H1 (cell line): ENCODE data around the gene SYTL1. TPM values are rescaled to one million over a fixed set of nuclear protein-coding genes. Genes with fewer than 3 reads are reported as not detected.

Source experiments
- CTCF ChIA-PET: fragments of 300-600 bp; sonication (Branson Sonifier 250); formaldehyde crosslinking; loops from one replicate; lab custom pipeline; 2021; ENCODE audit not compliant: partially characterized antibody; lab: Charles Lee
- POLR2A ChIA-PET: fragments of 300-600 bp; sonication (Branson Sonifier 250); formaldehyde crosslinking; loops from one replicate; lab custom pipeline; 2021; ENCODE audit warnings: inconsistent platforms; ENCODE audit not compliant: partially characterized antibody; lab: Charles Lee
- DNase-seq, 2 experiments: peaks; one replicate each; pipeline versions ENCODE4 v3.0.0 to v3.0.0-alpha.2; 2010 to 2022; ENCODE audit warnings: low spot score in 2 of 2, low read depth in 1 of 2, mixed read lengths in 1 of 2
- FAIRE-seq: peaks from 2 replicates; lab custom pipeline; 2011; peaks lifted over from hg19 to GRCh38; lab: Jason Lieb, UNC
- H2AFZ ChIP-seq: 2 replicates; pipeline ENCODE4 v1.8.1; 2012; ENCODE audit warnings: low read length, inconsistent platforms
- H2AK5ac ChIP-seq: 2 replicates; pipeline ENCODE4 v1.6.1; 2013; ENCODE audit warnings: low read depth, low read length
- H2BK120ac ChIP-seq: replicated peaks from 2 replicates; pipeline ENCODE3; 2013; ENCODE audit warnings: low read depth, low read length, inconsistent platforms
- H2BK12ac ChIP-seq: 2 replicates; pipeline ENCODE4 v1.6.1; 2013; ENCODE audit warnings: low read depth, low read length
- H2BK15ac ChIP-seq: 2 replicates; pipeline ENCODE4 v1.6.1; 2013; ENCODE audit warnings: low read length
- H2BK20ac ChIP-seq: 2 replicates; pipeline ENCODE4 v1.6.1; 2013; ENCODE audit warnings: low read length
- H2BK5ac ChIP-seq: 2 replicates; pipeline ENCODE4 v1.6.1; 2013; ENCODE audit warnings: low read depth, low read length
- H3K14ac ChIP-seq: 2 replicates; pipeline ENCODE4 v1.6.1; 2013; ENCODE audit warnings: inconsistent platforms; ENCODE audit not compliant: insufficient read length
- H3K18ac ChIP-seq: 2 replicates; pipeline ENCODE4 v1.6.1; 2013; ENCODE audit warnings: low read length; ENCODE audit errors: extremely low read depth
- H3K23ac ChIP-seq: 2 replicates; pipeline ENCODE4 v1.6.1; 2013; ENCODE audit warnings: inconsistent platforms; ENCODE audit not compliant: insufficient read length
- H3K23me2 ChIP-seq: 2 replicates; pipeline ENCODE4 v1.6.1; 2013; ENCODE audit warnings: low read depth, low read length
- H3K27ac ChIP-seq: 2 replicates; pipeline ENCODE4 v1.6.1; 2011; ENCODE audit warnings: low read depth, low read length, inconsistent platforms
- H3K27me3 ChIP-seq, 4 experiments: replicated peaks in 1 of 4; 1 replicate in 1 of 4; 2 replicates in 3 of 4; pipeline versions ENCODE4 v1.6.1 to v1.8.1; 2011 to 2013; ENCODE audit warnings: low read length in 3 of 4, mild to moderate bottlenecking in 3 of 4, inconsistent platforms in 2 of 4, mixed read lengths in 2 of 4, moderate library complexity in 1 of 4; ENCODE audit not compliant: control insufficient read depth in 3 of 4, insufficient read depth in 3 of 4; ENCODE audit errors: extremely low read depth in 1 of 4
- H3K36me3 ChIP-seq, 4 experiments: 2 replicates each; pipeline versions ENCODE4 v1.6.1 to v1.8.1; 2011 to 2013; ENCODE audit warnings: mild to moderate bottlenecking in 4 of 4, low read length in 3 of 4, moderate library complexity in 2 of 4, control low read depth in 1 of 4, inconsistent platforms in 1 of 4; ENCODE audit not compliant: insufficient read depth in 4 of 4, control insufficient read depth in 2 of 4
- H3K4ac ChIP-seq: replicated peaks from 2 replicates; pipeline ENCODE3; 2013; ENCODE audit warnings: low read length, low read depth, mixed read lengths, inconsistent platforms; ENCODE audit not compliant: insufficient read length
- H3K4me1 ChIP-seq, 4 experiments: replicated peaks in 1 of 4; 1 replicate in 1 of 4; 2 replicates in 3 of 4; pipeline versions ENCODE4 v1.6.1 to v1.8.1; 2011 to 2013; ENCODE audit warnings: low read length in 3 of 4, inconsistent platforms in 2 of 4, mixed read lengths in 1 of 4; ENCODE audit not compliant: insufficient read depth in 4 of 4, control insufficient read depth in 3 of 4
- H3K4me2 ChIP-seq, 2 experiments: 2 replicates each; pipeline versions ENCODE4 v1.6.1 to v1.8.1; 2011 to 2013; ENCODE audit warnings: low read depth in 2 of 2, low read length in 2 of 2, control low read depth in 1 of 2, inconsistent platforms in 1 of 2, mild to moderate bottlenecking in 1 of 2; ENCODE audit not compliant: insufficient read depth in 1 of 2
- H3K4me3 ChIP-seq, 4 experiments: fragments of 200-600, 300-600 bp in 1 of 4; sonication (generic), shearing (Covaris generic), sonication (Bioruptor Twin) in 1 of 4; 2 replicates each; pipeline versions ENCODE4 v1.5.1 to v1.8.1; 2011 to 2016; ENCODE audit warnings: low read length in 4 of 4, low read depth in 3 of 4, control low read depth in 2 of 4, inconsistent platforms in 2 of 4, mild to moderate bottlenecking in 2 of 4, mixed read lengths in 1 of 4, moderate library complexity in 1 of 4; ENCODE audit not compliant: insufficient read depth in 2 of 4; ENCODE audit errors: extremely low read depth in 1 of 4
- H3K56ac ChIP-seq: replicated peaks from 2 replicates; pipeline ENCODE3; 2013; ENCODE audit warnings: low read depth, mild to moderate bottlenecking, mixed read lengths, low read length, inconsistent platforms; ENCODE audit not compliant: insufficient read length
- H3K79me1 ChIP-seq: 2 replicates; pipeline ENCODE4 v1.6.1; 2013; ENCODE audit warnings: low read depth, low read length, control low read depth
- H3K79me2 ChIP-seq, 2 experiments: 2 replicates each; pipeline versions ENCODE4 v1.6.1 to v1.8.1; 2012 to 2013; ENCODE audit warnings: low read length in 2 of 2, mild to moderate bottlenecking in 2 of 2, inconsistent platforms in 1 of 2; ENCODE audit not compliant: insufficient read depth in 2 of 2, control insufficient read depth in 1 of 2
- H3K9ac ChIP-seq, 4 experiments: replicated peaks in 1 of 4; 1 replicate in 1 of 4; 2 replicates in 3 of 4; pipeline versions ENCODE4 v1.6.1 to v1.8.1; 2011 to 2013; ENCODE audit warnings: low read depth in 3 of 4, low read length in 3 of 4, control low read depth in 2 of 4, mild to moderate bottlenecking in 2 of 4, moderate library complexity in 2 of 4, inconsistent platforms in 1 of 4; ENCODE audit errors: extremely low read depth in 1 of 4
- H3K9me3 ChIP-seq, 2 experiments: 2 replicates each; pipeline versions ENCODE4 v1.6.1 to v1.8.1; 2012 to 2013; ENCODE audit warnings: mild to moderate bottlenecking in 2 of 2, moderate library complexity in 2 of 2, control low read depth in 1 of 2, inconsistent platforms in 1 of 2, low read depth in 1 of 2, low read length in 1 of 2, mixed read lengths in 1 of 2; ENCODE audit not compliant: insufficient read depth in 2 of 2
- H4K20me1 ChIP-seq, 2 experiments: replicated peaks in 1 of 2; 2 replicates each; pipeline versions ENCODE3 to v1.8.1; 2011 to 2013; ENCODE audit warnings: inconsistent platforms in 2 of 2, low read length in 2 of 2, mild to moderate bottlenecking in 1 of 2; ENCODE audit not compliant: insufficient read depth in 2 of 2, control insufficient read depth in 1 of 2
- H4K5ac ChIP-seq: 2 replicates; pipeline ENCODE4 v1.6.1; 2013; ENCODE audit warnings: low read length, low read depth, mixed read lengths, inconsistent platforms; ENCODE audit not compliant: insufficient read length
- H4K8ac ChIP-seq: 2 replicates; pipeline ENCODE4 v1.8.0; 2013; ENCODE audit warnings: mild to moderate bottlenecking, moderate library complexity, low read length, inconsistent platforms; ENCODE audit not compliant: insufficient read depth; ENCODE audit errors: extremely low read depth
- H4K91ac ChIP-seq: replicated peaks from 2 replicates; pipeline ENCODE3; 2013; ENCODE audit warnings: low read length, mixed read lengths, inconsistent platforms; ENCODE audit not compliant: insufficient read length
- EP300 ChIP-seq, 2 experiments: IDR thresholded peaks; 1 replicate in 1 of 2; 2 replicates in 1 of 2; pipeline ENCODE4 v1.6.1; 2011 to 2012; ENCODE audit warnings: low read depth in 2 of 2, low read length in 2 of 2, mild to moderate bottlenecking in 2 of 2, borderline replicate concordance in 1 of 2, inconsistent platforms in 1 of 2, moderate library complexity in 1 of 2
- JUND ChIP-seq: IDR thresholded peaks from 2 replicates; pipeline ENCODE4 v1.6.1; 2011; ENCODE audit warnings: mild to moderate bottlenecking, improper control_type of control experiment, low read length
- POLR2A ChIP-seq, 2 experiments: IDR thresholded peaks; 1 replicate in 1 of 2; 2 replicates in 1 of 2; pipeline ENCODE4 v1.6.1; 2011; ENCODE audit warnings: low read depth in 2 of 2, low read length in 2 of 2, mild to moderate bottlenecking in 2 of 2; ENCODE audit errors: control extremely low read depth in 1 of 2
- SP1 ChIP-seq: IDR thresholded peaks from 2 replicates; pipeline ENCODE4 v1.6.1; 2011; ENCODE audit warnings: low read depth, low read length
- SP4 ChIP-seq: IDR thresholded peaks from 2 replicates; pipeline ENCODE4 v1.6.1; 2012; ENCODE audit warnings: low read length, inconsistent platforms
- TEAD4 ChIP-seq: IDR thresholded peaks from 2 replicates; pipeline ENCODE4 v1.6.1; 2012; ENCODE audit warnings: low read depth, low read length, inconsistent platforms, mixed read lengths
- YY1 ChIP-seq: IDR thresholded peaks from 2 replicates; pipeline ENCODE4 v1.6.1; 2011; ENCODE audit warnings: low read depth, mild to moderate bottlenecking, low read length
- WGBS, 2 experiments: shearing (Covaris generic) in 1 of 2; methylation state at CpG; one replicate each; pipeline versions ENCODE4 v1.1.6 to v1.1.7; 2013 to 2015; ENCODE audit warnings: low lambda C conversion rate in 2 of 2, mixed read lengths in 2 of 2, inconsistent platforms in 1 of 2, low coverage in 1 of 2, missing lambda C conversion rate in 1 of 2; ENCODE audit not compliant: insufficient replicate concordance in 2 of 2, insufficient coverage in 1 of 2, insufficient read length in 1 of 2; ENCODE audit errors: extremely low coverage in 1 of 2, missing lambda C conversion rate in 1 of 2; 5-methylcytosine and 5-hydroxymethylcytosine counted together
- polyA plus RNA-seq, 7 experiments: library from polyadenylated mRNA; depleted of rRNA in 3 of 7; stranded (reverse) in 5 of 7; unstranded in 2 of 7; fragments of >200 nt in 5 of 7; fragments of 200-250 nt in 2 of 7; gene quantifications; 1 replicate in 5 of 7; 2 replicates in 1 of 7; 4 replicates in 1 of 7; pipeline versions ENCODE4 v1.2.1 to v1.2.3, GENCODE V29; 2011 to 2013; ENCODE audit warnings: missing spikeins in 2 of 7, mixed read lengths in 2 of 7
- total RNA-seq: library from RNA; stranded (reverse); fragmentation: NEBNext Ultra II Directional; extraction: Animal tissue kit (Norgen Biotek cat#: 25700); gene quantifications from 2 replicates; pipeline ENCODE4 v1.2.1, GENCODE V29; 2021
- TF ChIP-seq, protein P1 (sequence below), 3 experiments: IDR thresholded peaks; 1 replicate in 2 of 3; 2 replicates in 1 of 3; pipeline versions ENCODE4 v1.5.1 to v1.6.1; 2011; ENCODE audit warnings: low read length in 3 of 3, mild to moderate bottlenecking in 3 of 3, inconsistent platforms in 2 of 3, low read depth in 1 of 3, moderate library complexity in 1 of 3; ENCODE audit not compliant: insufficient read depth in 1 of 3; ENCODE audit errors: control extremely low read depth in 1 of 3
- TF ChIP-seq, protein P2 (sequence below): IDR thresholded peaks from 2 replicates; pipeline ENCODE4 v1.6.1; 2011; ENCODE audit warnings: low read depth, mild to moderate bottlenecking, low read length; ENCODE audit not compliant: insufficient read depth

The SYTL1 gene
- total and polyA plus RNA-seq, 2 of the 8 experiments (the other 6 are each of a cell fraction or from before 2014, with no cell fraction given) = 6.4 to 19.5 TPM

DNA sequence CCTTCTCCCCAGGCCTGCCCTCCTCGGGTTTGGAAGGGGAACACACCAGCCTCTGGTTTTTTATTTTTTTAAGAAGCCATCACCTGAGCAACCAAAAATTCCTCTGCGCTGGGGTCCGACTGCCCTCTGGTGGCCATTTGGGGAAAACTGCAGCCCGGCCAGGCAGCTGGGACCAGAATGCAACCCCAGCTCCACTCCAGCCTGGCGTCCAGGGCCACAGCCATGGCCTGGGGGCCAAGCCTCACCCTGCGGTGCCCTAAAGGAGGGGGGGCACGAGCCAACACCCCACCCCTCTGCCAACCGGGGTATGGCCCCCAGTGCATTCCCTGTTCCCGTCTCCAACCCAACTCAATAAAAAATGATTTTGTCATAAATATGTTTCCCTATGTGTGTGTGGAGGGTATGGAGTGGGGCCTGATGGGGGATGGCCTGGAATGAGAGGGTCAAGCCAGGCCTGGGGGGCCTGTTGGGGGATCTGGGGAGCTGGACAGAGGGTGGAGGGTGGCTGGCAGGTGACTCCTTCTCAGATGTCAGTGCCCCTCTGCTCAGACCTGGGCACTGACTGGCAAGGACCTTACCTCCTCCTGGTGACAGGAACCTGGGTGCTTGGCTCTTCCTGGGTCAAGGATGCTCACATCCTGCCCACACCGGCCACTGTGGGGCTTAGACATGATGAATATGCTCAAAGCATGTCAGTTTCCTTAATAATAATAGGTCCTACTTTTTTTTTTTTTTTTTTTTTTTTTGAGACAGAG lies 53.8 kb downstream of the SYTL1 start:
- Histone ChIP-seq H2AK5ac (no peak overlapping the region), H3K79me1 (no peaks in the 10 kb centered on the region), H3K4me2 (no peak overlapping the region), H2BK120ac (no peak overlapping the region), H3K27ac (no peak overlapping the region), H3K56ac (no peak overlapping the region), H4K8ac (no peak overlapping the region), H3K9ac (no peak overlapping the region), H3K23ac (no peak overlapping the region), H2AFZ (no peak overlapping the region), H3K23me2 (peaks cover 13% of the 10 kb centered on the region), H4K91ac (no peak overlapping the region), H2BK5ac (no peak overlapping the region), H2BK15ac (no peak overlapping the region), H3K14ac (no peak overlapping the region), H2BK20ac (no peak overlapping the region), H3K36me3 (no peaks in the 10 kb centered on the region), H3K4me1 (peaks cover 4 to 37% (median 17%) of the 10 kb centered on the region in 4 experiments), H4K5ac (no peak overlapping the region), H3K9me3 (no peaks in the 10 kb centered on the region), H3K4me3 (no peak overlapping the region), H3K79me2 (no peaks in the 10 kb centered on the region), H2BK12ac (no peak overlapping the region), H3K4ac (no peak overlapping the region), H4K20me1 (peaks cover 2 to 10% of the 10 kb centered on the region in 2 experiments), H3K27me3 (no peaks in the 10 kb centered on the region), H3K18ac (no peak overlapping the region)
- FAIRE-seq = no peak
- peak in 1 of 2 experiments; percentile 93 for DNase-seq
- WGBS, 2 experiments = 17% methylated on average over 10 of the region's 10 CpGs; no CpG with 5 or more reads in 1 of the 2 experiments
- ChIA-PET POLR2A (interaction anchor here (0.6 to 1.6 kb wide), 7 partner anchors 10 to 210 kb away, joined by 3 to 5 read pairs (median 3); no protein-coding TSS in a partner anchor), CTCF (interaction anchor here (0.5 to 37.8 kb wide), 49 partner anchors 7 to 474 kb away, joined by 3 to 863 read pairs (median 4); partner anchors contain the start of genes FCN3, GPR3 and MAP3K6)
- TF ChIP-seq YY1 (no peak), EP300 (IDR thresholded peaks at IDR 0.05; ENCODE audit: borderline replicate concordance in 1 of 2, low read depth in 2 of 2, low read length in 2 of 2) (no peak), POLR2A (IDR thresholded peaks at IDR 0.05; ENCODE audit: control extremely low read depth in 1 of 2, low read depth in 2 of 2, low read length in 2 of 2) (0 out of 3 replicates have a peak, but pooled peaks of 1 of the 2 experiments have one; percentile 17), JUND (no peak; the same call in 1 of the 2 replicates), TEAD4 (peak; percentile 78), SP4 (0 out of 2 replicates have a peak, but pooled peaks have one; percentile 37), SP1 (0 out of 2 replicates have a peak, but pooled peaks have one; percentile 20)
- TF ChIP-seq, protein P1, sequence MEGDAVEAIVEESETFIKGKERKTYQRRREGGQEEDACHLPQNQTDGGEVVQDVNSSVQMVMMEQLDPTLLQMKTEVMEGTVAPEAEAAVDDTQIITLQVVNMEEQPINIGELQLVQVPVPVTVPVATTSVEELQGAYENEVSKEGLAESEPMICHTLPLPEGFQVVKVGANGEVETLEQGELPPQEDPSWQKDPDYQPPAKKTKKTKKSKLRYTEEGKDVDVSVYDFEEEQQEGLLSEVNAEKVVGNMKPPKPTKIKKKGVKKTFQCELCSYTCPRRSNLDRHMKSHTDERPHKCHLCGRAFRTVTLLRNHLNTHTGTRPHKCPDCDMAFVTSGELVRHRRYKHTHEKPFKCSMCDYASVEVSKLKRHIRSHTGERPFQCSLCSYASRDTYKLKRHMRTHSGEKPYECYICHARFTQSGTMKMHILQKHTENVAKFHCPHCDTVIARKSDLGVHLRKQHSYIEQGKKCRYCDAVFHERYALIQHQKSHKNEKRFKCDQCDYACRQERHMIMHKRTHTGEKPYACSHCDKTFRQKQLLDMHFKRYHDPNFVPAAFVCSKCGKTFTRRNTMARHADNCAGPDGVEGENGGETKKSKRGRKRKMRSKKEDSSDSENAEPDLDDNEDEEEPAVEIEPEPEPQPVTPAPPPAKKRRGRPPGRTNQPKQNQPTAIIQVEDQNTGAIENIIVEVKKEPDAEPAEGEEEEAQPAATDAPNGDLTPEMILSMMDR (IDR thresholded peaks at IDR 0.05; ENCODE audit: control extremely low read depth in 1 of 3, insufficient read depth in 1 of 3, low read depth in 1 of 3, low read length in 3 of 3) = peak in 2 of 3 experiments; percentile 86 to 98; a peak in 3 of 4 replicates
- TF ChIP-seq, protein P2, sequence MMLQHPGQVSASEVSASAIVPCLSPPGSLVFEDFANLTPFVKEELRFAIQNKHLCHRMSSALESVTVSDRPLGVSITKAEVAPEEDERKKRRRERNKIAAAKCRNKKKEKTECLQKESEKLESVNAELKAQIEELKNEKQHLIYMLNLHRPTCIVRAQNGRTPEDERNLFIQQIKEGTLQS = peak; percentile 53; the same call in 1 of the 2 replicates
